Measurements from ENCODE around the gene LPCAT2.

DNA sequence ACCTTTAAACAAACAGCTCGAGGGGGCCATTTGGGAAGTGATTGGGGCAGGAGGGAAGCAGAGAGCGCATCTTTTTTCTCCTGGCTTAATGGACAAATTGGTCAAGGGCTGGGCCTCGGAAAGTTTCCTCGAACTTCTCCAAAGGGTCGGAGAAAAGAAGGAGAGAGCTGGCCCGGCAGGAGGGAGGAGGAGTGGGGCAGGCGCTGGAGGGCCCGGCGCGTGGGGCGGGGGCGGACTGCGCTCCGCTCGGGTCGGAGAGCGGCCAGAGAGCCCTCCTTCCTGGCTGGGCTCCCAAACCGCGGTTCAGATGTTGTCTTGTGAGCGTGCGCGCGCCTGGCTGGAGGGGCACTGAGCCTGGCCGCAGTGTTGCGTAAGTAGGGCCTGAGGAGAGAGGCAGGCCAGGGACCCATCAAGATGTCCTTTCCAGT is 28.6 kb upstream of the LPCAT2 start:
- TF ChIP-seq, protein P1, sequence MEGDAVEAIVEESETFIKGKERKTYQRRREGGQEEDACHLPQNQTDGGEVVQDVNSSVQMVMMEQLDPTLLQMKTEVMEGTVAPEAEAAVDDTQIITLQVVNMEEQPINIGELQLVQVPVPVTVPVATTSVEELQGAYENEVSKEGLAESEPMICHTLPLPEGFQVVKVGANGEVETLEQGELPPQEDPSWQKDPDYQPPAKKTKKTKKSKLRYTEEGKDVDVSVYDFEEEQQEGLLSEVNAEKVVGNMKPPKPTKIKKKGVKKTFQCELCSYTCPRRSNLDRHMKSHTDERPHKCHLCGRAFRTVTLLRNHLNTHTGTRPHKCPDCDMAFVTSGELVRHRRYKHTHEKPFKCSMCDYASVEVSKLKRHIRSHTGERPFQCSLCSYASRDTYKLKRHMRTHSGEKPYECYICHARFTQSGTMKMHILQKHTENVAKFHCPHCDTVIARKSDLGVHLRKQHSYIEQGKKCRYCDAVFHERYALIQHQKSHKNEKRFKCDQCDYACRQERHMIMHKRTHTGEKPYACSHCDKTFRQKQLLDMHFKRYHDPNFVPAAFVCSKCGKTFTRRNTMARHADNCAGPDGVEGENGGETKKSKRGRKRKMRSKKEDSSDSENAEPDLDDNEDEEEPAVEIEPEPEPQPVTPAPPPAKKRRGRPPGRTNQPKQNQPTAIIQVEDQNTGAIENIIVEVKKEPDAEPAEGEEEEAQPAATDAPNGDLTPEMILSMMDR (IDR thresholded peaks at IDR 0.05): no peak
- no peak for TF ChIP-seq EP300 (IDR thresholded peaks at IDR 0.05)
- TF ChIP-seq POLR2AphosphoS5 (IDR thresholded peaks at IDR 0.05): peak; percentile 42
- peak in 1 of 2 donors; percentile 24 for TF ChIP-seq POLR2A (IDR thresholded peaks at IDR 0.05)

Measured in gastroesophageal sphincter (tissue), 3 donors.